OCI-M2 (cell line): ENCODE data around the gene PIK3CG.
"Not testable (repeated sequence)": the region's sequence is repeated elsewhere in the genome, so short reads cannot be mapped to it uniquely, and the experiment has no call there.

ENCODE experiments used
- DNase-seq: peaks from one replicate; lab custom pipeline; 2025; ENCODE audit not compliant: unreplicated experiment; lab: John Stamatoyannopoulos, UW

The PIK3CG gene

DNA sequence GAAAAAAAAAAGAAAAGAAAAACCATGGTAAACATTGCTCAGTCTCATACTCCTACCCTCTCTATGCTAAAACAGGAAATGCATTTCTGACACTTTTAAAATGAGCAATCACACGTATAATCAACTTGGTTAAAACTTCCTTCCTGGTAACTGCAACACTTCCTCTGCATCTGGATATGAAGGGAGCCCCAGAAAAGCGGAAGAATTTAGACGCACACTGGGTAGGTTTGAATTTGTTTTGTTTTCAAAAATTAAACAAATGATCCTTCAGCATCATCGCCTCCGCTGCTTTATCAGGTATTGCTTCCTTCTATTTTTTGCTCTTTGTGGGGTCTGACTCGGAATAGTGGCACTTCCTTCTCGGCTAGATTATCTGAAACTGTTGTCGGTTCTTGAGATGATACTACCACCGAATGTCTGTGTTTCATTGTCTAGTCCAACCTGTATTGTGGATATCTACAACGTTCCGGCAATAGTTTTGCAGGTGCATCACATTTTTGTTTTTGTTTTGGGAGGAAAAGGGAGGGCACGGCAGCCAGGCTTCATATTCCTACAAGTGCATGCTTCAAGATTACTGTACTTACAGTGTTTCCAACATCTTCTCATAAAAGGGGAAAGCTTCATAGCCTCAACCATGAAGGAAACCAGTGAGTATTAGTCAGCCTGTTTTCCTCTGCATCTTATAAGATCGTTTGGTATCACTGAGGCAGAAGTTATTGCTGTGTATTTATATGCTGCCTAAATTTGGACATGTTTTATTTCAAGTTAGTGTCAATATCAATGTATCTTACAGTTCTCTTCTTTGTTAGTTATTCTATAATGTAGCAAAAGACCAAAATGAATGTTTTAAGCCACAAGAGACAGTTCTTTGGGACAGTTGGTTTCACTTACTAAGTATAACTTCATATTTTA lies at the start of gene PIK3CG:
Gene PIK3CG (plus strand): TSS at position 153 of the 912 bp plus-strand sequence. CDS start 2,280 bp downstream, outside the sequence.
- no peak for DNase-seq

DNA sequence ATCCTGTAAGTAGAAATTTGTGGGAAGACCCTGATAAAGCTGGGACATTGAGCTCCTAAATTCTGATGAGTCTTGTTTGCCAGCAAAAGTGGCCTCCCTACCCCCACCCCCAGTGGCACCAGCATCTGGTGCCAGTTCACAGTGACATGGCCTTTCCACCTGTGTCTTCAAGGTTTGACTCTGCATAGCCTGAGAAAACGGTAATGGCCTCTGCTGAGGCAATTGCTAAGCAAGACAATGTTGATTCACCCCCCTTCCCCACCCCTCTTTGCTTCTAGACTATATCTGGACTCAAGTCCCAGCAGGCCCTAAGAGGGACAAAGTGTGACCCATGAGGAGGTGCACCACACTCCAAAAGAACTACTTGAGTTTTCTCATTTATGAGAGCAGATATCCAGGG lies 48.0 kb upstream of the PIK3CG start:
- no peak for DNase-seq

DNA sequence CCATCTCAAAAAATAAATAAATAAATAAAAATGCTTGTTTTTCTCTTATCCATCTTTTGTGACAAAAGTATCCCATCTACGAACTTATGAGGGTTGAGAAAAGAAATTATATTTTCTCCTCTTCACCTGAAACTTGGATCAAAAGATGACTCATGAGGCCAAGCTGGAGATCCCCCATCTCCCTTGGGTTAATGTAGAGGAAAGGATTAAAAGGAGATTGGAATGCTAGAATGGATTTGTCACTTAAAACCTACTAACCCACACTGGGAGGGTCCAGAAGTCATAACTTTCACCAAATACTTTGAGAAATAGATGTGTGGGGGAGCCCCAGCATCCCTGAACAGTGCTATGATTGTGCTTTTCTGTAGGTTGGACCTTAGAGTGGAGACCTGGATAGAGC lies 46.3 kb upstream of the PIK3CG start:
- no peak for DNase-seq

DNA sequence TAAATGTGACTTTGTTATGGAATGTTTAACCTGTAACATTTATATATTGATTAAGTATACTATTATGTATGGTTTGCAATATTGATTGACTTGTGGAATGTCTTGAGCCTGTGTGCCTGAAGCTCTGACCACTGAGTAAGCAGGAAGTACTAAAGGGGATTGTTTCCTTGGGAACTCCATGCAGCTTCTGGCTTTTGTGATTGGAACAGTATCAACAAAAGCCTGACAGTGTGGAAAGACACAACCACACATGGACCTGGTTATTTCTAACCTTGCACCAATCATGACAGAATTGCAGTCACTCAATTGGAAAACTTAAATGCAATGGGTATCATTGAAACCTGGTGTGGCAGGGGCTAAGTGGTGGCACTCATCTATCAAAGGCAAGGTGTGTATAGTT lies 45.5 kb upstream of the PIK3CG start:
- no peak for DNase-seq

DNA sequence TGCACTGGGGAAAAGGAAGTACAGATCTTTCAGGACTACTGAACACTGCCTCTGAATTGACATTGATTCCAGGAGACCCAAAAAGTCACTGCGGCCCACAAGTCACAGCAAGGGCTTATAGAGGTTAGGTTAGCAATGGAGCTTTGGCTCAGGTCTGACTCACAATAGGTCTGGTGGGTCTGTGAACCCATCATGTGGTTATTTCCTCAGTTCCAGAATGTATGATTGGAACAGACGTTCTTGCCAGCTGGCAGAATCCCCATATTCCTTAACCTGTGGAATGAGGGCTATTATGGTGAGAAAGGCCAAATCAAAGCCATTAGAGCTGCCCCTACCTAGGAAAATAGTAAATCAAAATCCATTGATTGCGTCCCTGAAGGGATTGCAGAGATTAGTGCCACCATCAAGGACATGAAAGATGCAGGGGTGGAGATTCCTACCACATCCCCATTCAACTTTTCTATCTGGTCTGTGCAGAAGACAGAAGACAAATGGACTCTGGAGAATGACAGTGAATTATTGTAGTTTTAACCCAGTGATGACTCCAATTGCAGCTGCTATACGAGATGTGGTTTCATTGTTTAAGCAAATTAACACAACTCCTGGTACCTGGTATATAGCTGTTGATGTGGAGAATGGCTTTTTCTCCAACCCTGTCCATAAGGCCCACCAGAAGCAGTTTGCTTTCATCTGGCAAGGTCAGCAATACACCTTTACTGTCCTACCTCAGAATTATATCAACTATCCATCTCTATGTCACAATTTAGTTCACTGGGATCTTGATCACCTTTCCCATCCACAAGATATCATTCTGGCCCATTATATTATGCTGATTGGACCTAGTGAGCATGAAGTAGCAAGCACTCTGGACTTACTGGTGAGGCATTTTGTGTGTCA lies 44.5 kb upstream of the PIK3CG start:
- DNase-seq, result no peak

DNA sequence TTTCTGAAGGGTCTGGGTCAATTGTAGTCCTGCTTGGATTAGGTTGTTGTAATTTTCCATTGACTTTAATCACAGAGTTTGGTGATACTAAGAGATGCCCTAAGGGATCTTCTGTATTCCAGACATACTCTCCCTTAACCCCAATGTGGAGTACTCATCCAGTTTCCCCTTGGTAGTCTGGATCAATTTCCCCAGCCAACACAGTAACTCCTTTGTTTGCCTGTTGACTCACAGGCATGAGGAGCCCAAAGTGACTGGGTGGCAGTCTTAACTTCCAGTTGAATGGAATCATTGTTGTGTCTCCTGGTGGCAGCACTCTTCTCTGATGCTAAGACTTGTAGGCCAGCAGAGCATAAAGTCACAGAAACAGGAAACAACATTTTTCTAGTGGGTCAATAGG lies 41.5 kb upstream of the PIK3CG start:
- no peak for DNase-seq

DNA sequence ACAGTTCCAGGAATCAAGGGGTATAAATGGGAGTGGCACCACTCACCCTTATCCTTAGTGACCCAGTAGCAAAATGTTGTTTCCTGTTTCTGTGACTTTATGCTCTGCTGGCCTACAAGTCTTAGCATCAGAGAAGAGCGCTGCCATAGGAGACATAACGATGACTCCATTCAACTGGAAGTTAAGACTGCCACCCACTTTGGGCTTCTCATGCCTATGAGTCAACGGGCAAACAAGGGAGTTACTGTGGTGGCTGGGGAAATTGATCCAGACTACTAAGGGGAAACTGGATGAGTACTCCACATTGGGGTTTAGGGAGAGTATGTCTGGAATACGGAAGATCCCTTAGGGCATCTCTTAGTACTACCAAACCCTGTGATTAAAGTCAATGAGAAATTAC lies 40.6 kb upstream of the PIK3CG start:
- no peak for DNase-seq

DNA sequence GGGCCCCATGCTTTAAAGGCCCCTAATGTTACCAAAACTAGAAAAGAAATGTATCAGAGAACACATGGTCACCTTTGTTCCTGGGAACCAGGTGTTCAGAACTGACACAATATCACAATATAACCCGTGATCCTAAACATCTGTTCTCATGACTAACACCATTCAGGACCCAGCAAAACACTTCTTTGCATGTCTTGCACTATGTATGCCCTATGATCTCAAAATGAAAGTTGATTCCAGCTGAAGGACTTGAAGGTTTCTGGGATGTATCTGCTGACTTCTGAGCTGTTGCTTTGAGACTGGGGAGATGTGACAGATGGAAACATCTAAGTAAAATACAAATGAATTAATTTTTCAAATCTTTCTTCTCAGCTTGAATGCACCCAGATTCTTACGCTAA lies 37.5 kb upstream of the PIK3CG start:
- no peak for DNase-seq

DNA sequence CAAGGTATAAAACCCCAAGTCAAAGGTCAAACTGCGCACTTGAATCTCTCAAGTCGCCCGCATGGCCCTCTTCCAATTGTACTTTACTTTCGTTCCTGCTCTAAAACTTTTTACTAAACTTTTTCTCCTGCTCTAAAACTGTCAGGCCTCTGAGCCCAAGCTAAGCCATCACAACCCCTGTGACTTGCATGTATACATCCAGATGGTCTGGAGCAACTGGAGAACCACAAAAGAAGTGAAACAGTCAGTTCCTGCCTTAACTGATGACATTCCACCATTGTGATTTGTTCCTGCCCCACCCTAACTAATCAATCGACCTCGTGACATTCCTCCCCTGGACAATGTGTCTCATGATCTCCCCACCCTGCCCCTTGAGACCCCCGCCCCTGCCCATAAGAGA lies 35.6 kb upstream of the PIK3CG start:
- no peak for DNase-seq

DNA sequence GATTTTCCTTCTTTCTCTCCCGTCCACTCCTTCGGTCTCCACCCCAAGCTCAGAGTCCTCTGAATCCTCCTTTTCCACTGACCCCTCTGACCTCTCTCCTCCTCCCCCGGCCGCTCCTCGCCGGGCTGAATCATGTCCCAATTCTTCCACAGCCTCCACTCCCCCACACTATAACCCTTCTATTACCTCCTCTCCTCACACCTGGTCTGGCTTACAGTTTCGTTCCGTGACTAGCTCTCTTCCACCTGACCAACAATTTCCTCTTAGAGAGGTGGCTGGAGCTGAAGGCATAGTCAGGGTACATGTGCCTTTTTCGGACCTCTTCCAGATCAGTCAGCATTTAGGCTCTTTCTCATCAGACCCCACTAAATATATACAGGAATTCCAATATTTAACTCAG lies 34.2 kb upstream of the PIK3CG start:
- not testable (repeated sequence) for DNase-seq

DNA sequence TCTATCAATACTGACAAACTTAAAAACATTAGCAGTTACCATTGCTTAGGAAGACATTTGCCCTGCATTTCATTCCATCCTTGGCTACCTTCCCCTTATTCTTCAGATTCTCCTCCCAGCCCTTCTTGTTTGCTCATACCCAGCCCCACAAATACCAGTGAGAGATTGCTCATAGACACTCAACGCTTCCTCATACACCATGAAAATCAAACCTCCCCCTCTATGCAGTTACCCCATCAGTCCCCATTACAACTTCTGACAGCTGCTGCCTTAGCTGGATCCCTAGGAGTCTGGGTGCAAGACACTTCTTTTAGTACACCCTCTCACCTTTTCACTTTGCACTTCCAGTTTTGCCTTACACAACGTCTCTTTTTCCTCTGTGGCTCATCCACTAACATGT lies 28.3 kb upstream of the PIK3CG start:
- DNase-seq, result no peak

DNA sequence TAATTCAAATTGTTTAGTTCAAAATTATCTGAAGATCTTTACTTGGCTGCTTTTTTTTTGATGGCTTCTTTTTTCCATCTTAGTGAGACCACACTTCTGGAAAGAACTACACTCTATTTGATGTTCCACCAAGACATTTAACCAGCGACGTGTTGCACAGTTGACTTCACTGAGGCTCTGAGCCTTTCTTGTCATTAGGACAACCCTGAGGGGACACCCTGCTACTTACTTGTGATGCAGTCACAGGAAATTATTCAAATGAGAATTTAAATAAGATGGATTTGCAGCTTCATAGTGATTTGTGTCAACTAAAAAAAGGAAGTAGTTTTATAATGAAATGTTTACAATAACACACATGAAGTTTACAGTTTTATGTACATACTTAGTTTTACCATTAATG lies 25.6 kb upstream of the PIK3CG start:
- no peak for DNase-seq

DNA sequence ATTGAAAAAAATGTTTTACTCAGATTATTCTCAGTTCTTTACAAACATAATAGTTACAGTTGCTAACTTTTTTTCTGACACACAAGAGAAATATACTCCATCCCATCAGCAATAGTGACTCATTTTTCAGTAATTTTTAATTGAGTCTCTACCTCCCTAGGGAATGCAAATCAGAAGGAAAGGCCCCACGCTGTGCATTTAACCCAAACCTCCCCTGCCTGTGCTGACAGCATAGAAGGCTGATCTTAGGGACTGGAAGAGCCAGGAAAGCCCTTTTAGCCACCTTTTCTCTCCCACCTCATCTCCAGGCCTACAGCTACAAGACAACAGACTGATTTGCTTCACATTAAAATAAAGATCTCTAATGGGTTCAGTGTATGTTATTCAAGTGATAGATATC lies 24.7 kb upstream of the PIK3CG start:
- DNase-seq, result no peak

DNA sequence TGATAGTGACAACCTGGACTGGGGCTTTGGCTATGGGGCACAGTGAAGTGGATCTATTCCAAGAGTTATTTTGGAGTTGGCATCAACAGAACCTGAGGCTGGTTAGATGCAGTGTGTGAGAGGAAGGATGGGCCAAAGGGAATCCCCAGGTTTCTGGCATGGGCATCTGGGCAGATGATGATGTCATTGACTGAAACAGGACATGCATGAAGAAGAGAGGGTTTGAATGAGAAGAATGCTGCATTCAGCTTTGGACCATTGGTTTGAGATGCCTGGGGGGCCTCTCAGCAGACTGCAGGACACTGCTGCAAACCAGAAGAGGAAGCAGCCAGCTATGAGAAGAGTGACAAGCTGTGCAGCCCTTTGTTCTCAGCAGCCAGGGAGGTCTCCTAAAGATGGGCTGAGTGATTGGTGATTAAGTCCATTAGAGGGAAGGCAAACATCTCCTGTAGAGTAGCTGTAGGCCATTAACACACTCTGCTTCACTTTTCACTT lies 23.1 kb upstream of the PIK3CG start:
- DNase-seq, result no peak

DNA sequence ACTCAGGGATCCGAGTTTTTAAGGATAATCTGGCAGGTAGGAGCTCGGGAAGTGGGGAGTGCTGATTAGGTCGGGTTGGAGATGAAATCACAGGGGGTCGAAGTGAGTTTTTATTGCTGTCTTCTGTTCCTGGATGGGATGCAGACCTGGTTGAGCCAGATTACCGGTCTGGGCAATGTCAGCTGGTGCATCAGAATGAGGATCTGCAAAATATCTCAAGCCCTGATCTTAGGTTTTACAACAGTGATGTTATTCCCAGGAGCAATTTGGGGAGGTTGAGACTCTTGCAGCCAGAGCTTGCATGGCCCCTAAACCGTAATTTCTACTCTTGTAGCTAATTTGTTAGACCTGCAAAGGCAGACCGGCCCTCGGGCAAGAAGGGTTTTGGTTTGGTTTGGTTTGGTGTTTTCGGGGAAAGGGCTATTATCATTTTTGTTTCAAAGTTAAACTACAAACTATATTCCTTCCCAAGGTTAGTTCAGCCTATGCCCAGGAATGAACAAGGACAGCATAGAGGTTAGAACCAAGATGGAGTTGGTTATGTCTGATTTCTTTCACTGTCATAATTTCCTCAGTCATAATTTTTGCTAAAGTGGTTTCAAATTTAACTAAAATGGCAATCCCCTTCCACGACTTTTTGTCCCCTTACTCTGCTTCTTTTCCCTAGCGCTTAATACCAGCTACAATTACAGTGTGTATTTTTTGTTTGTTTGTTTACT lies 20.6 kb upstream of the PIK3CG start:
- no peak for DNase-seq

DNA sequence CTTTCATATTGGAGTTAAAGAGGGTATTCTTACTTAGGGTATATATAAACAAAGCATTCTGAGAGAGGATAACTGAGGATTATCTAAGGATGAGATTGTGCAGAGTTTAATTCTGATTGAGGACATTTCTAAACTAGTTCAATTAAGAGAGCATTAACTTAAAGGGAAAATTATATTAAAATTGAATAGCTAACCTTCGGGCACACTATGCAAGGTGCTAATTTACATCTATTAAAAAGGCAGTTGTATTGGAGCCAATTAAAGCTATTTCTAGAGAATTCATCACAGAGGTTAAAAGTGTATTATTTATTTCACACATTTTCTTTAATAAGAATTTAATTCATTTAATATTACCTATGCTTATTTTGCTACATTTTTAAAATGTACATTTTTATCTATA lies 17.0 kb upstream of the PIK3CG start:
- DNase-seq, result no peak

DNA sequence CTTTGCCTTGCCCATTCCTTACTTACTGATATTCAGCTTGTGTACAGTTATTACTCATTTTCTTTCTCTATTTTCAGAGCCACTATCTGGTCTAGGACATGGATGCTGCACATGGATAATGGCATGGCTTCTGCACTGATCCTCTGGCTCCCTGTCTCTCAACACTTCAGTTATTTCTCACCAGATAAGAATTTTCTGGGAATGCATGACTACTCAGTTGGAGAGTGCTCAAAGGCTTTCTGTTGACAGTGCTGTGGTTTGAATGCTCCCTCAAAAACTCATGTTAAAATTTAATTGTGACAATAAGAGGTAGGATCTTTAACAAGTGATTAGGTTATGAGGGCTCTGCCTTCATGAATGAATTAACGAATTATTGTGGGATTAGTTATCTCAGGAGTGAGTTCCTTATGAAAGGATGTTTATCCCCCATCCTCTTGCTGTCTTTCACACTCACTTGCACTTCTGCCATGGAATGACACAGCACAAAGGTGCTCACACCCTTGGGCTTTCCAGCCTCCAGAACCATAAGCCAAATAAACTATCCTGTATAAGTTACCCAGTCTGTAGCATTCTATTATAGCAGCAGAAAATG lies 16.1 kb upstream of the PIK3CG start:
- DNase-seq, result no peak

DNA sequence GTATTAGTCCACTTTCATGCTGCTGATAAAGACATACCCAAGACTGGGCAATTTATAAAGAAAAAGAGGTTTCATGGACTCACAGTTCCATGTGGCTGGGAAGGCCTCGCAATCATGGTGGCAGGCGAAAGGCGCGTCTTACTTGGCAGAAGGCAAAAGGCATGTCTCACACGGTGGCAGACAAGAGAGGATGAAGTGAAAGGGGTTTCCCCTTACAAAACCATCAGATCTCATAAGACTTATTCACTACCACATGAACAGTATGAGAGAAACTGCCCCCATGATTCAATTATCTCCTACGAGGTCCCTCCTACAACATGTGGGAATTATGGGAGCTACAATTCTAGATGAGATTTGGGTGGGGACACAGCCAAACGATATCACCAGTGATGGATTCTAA lies 13.4 kb upstream of the PIK3CG start:
- DNase-seq, result not testable (repeated sequence)

DNA sequence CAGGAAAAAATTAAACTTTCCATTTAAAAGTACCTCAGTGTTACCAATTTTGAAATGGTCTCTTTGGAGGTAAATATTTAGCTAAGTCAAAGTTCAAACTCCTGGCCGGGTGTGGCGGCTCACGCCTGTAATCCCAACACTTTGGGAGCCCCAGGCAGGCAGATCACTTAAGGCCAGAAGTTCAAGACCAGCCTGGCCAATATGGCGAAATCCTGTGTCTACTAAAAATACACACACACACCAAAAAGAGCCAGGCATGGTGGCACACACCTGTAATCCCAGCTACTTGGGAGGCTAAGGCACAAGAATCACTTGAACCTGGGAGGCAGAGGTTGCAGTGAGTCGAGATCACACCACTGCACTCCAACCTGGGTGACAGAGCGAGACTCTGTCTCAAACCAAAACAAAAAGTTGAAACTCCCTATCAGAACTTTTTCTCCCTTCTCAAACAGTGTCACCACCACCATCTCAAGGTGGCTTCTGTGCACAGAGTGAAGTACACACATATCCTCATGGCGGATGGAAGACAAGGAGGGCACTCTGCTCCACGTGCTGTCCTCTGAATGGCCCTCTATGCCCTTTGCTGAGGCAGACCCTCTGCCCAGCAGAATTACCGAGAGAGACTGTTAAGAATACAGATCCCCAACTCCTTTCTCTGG lies 11.7 kb upstream of the PIK3CG start:
- DNase-seq, result no peak

DNA sequence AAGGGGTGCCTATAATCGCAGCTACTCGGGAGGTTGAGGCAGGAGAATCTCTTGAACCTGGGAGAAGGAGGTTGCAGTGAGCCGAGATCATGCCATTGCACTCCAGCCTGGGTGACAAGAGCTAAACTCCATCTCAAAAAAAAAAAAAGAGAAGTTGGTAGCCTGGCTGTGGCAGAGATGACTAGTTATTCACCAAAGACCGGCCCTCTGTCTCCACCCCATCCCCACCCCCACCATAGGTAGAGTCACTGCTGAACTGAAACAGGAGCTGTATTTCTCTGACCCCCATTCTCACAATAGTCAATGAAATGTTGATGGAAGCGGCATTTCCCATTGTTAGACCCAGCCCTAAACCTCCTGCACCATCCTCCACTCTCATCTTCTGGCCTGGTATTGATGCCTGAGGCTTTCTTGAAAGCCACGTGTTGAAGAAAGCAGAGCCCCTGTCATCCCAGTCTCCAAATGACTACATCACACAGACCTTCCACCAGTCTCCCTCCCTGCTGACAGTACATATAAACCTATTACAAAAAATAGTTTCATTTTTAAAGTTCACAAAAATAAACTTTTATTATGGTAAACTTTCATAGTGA lies 9.4 kb upstream of the PIK3CG start:
- DNase-seq, result no peak
